GM12878 (cell line): ENCODE measurements around the gene IMMP2L. TPM values are rescaled to one million over a fixed set of nuclear protein-coding genes. Genes with fewer than 3 reads are reported as not detected.

Source experiments
- ATAC-seq: fragments of 200-7000 bp; cut with Tn5 transposase; 3 replicates; pipeline ENCODE4 v1.9.1; 2020; ENCODE audit warnings: mild to moderate bottlenecking, moderate library complexity
- BruUV-seq: library from RNA; stranded (reverse); fragments of 400-500 nt; replicated peaks from 2 replicates; lab custom pipeline; 2021; lab: Mats Ljungman, UMichigan
- CTCF ChIA-PET: fragments of 300-600 bp; sonication (Branson Sonifier 250); formaldehyde crosslinking; extraction: SDS; loops from one replicate; lab custom pipeline; 2021; ENCODE audit warnings: inconsistent platforms; lab: Yijun Ruan, JAX
- POLR2A ChIA-PET: fragments of 350-600 bp; formaldehyde crosslinking; extraction: SDS; loops from one replicate; lab custom pipeline; 2021; ENCODE audit warnings: inconsistent platforms; lab: Charles Lee
- RAD21 ChIA-PET: fragments of 300-600 bp; sonication (Branson Sonifier 250); formaldehyde crosslinking; loops from one replicate; lab custom pipeline; 2023; ENCODE audit warnings: antibody characterized with exemption; ENCODE audit not compliant: unreplicated experiment; lab: Charles Lee
- SMC1A ChIA-PET: fragments of 300-600 bp; sonication (Branson Sonifier 250); formaldehyde crosslinking; loops from one replicate; lab custom pipeline; 2023; ENCODE audit not compliant: unreplicated experiment, uncharacterized antibody; lab: Charles Lee
- DNase-seq: peaks from one replicate; pipeline ENCODE4 v3.0.0-alpha.2; 2011; ENCODE audit warnings: low read depth, low spot score
- FAIRE-seq: peaks from 3 replicates; lab custom pipeline; 2011; peaks lifted over from hg19 to GRCh38; lab: Jason Lieb, UNC
- H2AFZ ChIP-seq: 2 replicates; pipeline ENCODE4 v1.6.0; 2011; ENCODE audit warnings: low read depth, low read length, control low read depth; ENCODE audit not compliant: control insufficient read depth
- H3K27ac ChIP-seq: 2 replicates; pipeline ENCODE4 v1.5.1; 2011; ENCODE audit warnings: control low read depth; ENCODE audit not compliant: control insufficient read depth, insufficient read depth
- H3K27me3 ChIP-seq, 2 experiments: replicated peaks in 1 of 2; 2 replicates each; pipeline versions ENCODE4 v1.6.0 to v1.6.1; 2011; ENCODE audit warnings: low read length in 1 of 2; ENCODE audit not compliant: control insufficient read depth in 2 of 2, insufficient read depth in 2 of 2
- H3K36me3 ChIP-seq, 2 experiments: 2 replicates each; pipeline ENCODE4 v1.5.1; 2011; ENCODE audit warnings: low read length in 1 of 2; ENCODE audit not compliant: control insufficient read depth in 2 of 2, insufficient read depth in 2 of 2
- H3K4me1 ChIP-seq: 2 replicates; pipeline ENCODE4 v1.6.1; 2011; ENCODE audit warnings: mild to moderate bottlenecking, low read length, moderate library complexity, mixed read lengths; ENCODE audit not compliant: control insufficient read depth, insufficient read depth
- H3K4me2 ChIP-seq: 2 replicates; pipeline ENCODE4 v1.6.0; 2011; ENCODE audit warnings: control low read depth; ENCODE audit not compliant: control insufficient read depth, insufficient read depth
- H3K4me3 ChIP-seq: fragments of 200-600 bp; sonication (generic); 2 replicates; pipeline ENCODE4 v1.5.1; 2016
- H3K79me2 ChIP-seq: 2 replicates; pipeline ENCODE4 v1.6.0; 2011; ENCODE audit warnings: low read length; ENCODE audit not compliant: control insufficient read depth, insufficient read depth
- H3K9ac ChIP-seq: 2 replicates; pipeline ENCODE4 v1.8.0; 2011; ENCODE audit warnings: low read length, control low read depth, mixed read lengths; ENCODE audit not compliant: control insufficient read depth, insufficient read depth
- H3K9me3 ChIP-seq: replicated peaks from 3 replicates; pipeline ENCODE4 v1.5.1; 2011; ENCODE audit warnings: mild to moderate bottlenecking, low read length; ENCODE audit not compliant: control insufficient read depth, insufficient read depth
- H4K20me1 ChIP-seq: 2 replicates; pipeline ENCODE4 v1.6.0; 2011; ENCODE audit not compliant: control insufficient read depth, insufficient read depth
- ATF7 ChIP-seq: fragments of 450-650 bp; IDR thresholded peaks from 2 replicates; pipeline ENCODE4 v1.6.1; 2016; ENCODE audit warnings: low read depth, mild to moderate bottlenecking
- HCFC1 ChIP-seq: fragments of 150-350 bp; IDR thresholded peaks from 2 replicates; pipeline ENCODE4 v1.6.1; 2014; ENCODE audit warnings: low read length
- HDAC6 ChIP-seq: fragments of 200-600 bp; sonication (generic); IDR thresholded peaks from one replicate; pipeline ENCODE4 v1.8.0; 2017; ENCODE audit warnings: antibody characterized with exemption; ENCODE audit not compliant: unreplicated experiment
- IKZF2 ChIP-seq, 2 experiments: fragments of 450-650 bp; IDR thresholded peaks; 2 replicates each; pipeline ENCODE4 v1.6.1; 2017; ENCODE audit warnings: mild to moderate bottlenecking in 2 of 2, moderate library complexity in 2 of 2
- KDM1A ChIP-seq: fragments of 200-600 bp; sonication (generic); IDR thresholded peaks from 2 replicates; pipeline ENCODE4 v1.6.1; 2016; ENCODE audit warnings: borderline replicate concordance
- POLR2AphosphoS5 ChIP-seq: IDR thresholded peaks from 2 replicates; pipeline ENCODE4 v1.6.1; 2011; ENCODE audit warnings: mild to moderate bottlenecking, low read length, inconsistent platforms
- SRF ChIP-seq, 2 experiments: IDR thresholded peaks; 2 replicates each; pipeline ENCODE4 v1.6.1; 2011; ENCODE audit warnings: low read depth in 2 of 2, low read length in 2 of 2, mild to moderate bottlenecking in 1 of 2, moderate library complexity in 1 of 2
- STAT1 ChIP-seq: fragments of 450-650 bp; conservative IDR thresholded peaks from 2 replicates; pipeline ENCODE4 v1.6.1; 2014; ENCODE audit warnings: antibody characterized with exemption, mild to moderate bottlenecking
- SUPT20H ChIP-seq: IDR thresholded peaks from 2 replicates; pipeline ENCODE4 v1.6.1; 2011; ENCODE audit warnings: low read depth, mild to moderate bottlenecking, low read length, moderate library complexity, borderline replicate concordance; ENCODE audit not compliant: control insufficient read depth
- TCF12 ChIP-seq: IDR thresholded peaks from 2 replicates; pipeline ENCODE4 v1.6.1; 2011; ENCODE audit warnings: low read depth, mild to moderate bottlenecking, low read length
- ZSCAN29 ChIP-seq: fragments of 450-650 bp; IDR thresholded peaks from 2 replicates; pipeline ENCODE4 v1.6.1; 2017; ENCODE audit warnings: mild to moderate bottlenecking, moderate library complexity
- WGBS: methylation state at CpG from one replicate; pipeline ENCODE4 v1.1.6; 2016; ENCODE audit warnings: low lambda C conversion rate; ENCODE audit not compliant: insufficient replicate concordance, insufficient coverage; ENCODE audit errors: missing lambda C conversion rate; 5-methylcytosine and 5-hydroxymethylcytosine counted together
- in situ Hi-C: fragments of 300-500 bp; cut with MboI; formaldehyde crosslinking; loops from 9 replicates; pipeline ENCODE4 v1.14.3; 2018; ENCODE audit warnings: mixed read lengths
- intact Hi-C: fragments of 100-400 bp; cut with micrococcal nuclease; formaldehyde crosslinking; loops from one replicate; pipeline ENCODE4 v1.14.2; 2022; ENCODE audit not compliant: unreplicated experiment
- polyA plus RNA-seq, 11 experiments: library from polyadenylated mRNA; depleted of rRNA in 4 of 11; unstranded in 6 of 11; stranded (reverse) in 5 of 11; fragments of >200 nt; fragmentation: Nextera tagmentation in 4 of 11; fragmentation: Illumina TruSeq in 1 of 11; extraction: Ambion mirVana in 4 of 11; extraction: Trizol in 1 of 11; gene quantifications; 1 replicate in 1 of 11; 2 replicates in 10 of 11; pipeline versions ENCODE4 v1.2.1 to v1.2.3, GENCODE V29; 2011 to 2016; ENCODE audit warnings: inconsistent platforms in 2 of 11, missing spikeins in 2 of 11, low read depth in 1 of 11
- total RNA-seq, 4 experiments: library from RNA; depleted of rRNA in 3 of 4; stranded (reverse); fragments of >200 nt in 3 of 4; fragmentation: Illumina TruSeq in 1 of 4; extraction: Trizol in 1 of 4; gene quantifications; 2 replicates each; pipeline versions ENCODE4 v1.2.1 to v1.2.3, GENCODE V29; 2013 to 2021
- TF ChIP-seq, protein P1 (sequence below): fragments of 450-650 bp; IDR thresholded peaks from 2 replicates; pipeline ENCODE4 v1.6.1; 2017; ENCODE audit warnings: borderline replicate concordance
- TF ChIP-seq, protein P2 (sequence below): IDR thresholded peaks from 2 replicates; pipeline ENCODE4 v1.6.1; 2012; ENCODE audit warnings: mild to moderate bottlenecking, low read depth, low read length
- TF ChIP-seq, protein P3 (sequence below): IDR thresholded peaks from 2 replicates; pipeline ENCODE4 v1.6.1; 2011; ENCODE audit warnings: borderline replicate concordance, low read depth, mild to moderate bottlenecking, moderate library complexity, mixed read lengths, low read length; ENCODE audit not compliant: insufficient read depth; ENCODE audit errors: extremely low read length
- TF ChIP-seq, protein P4 (sequence below): IDR thresholded peaks from 2 replicates; pipeline ENCODE4 v1.6.1; 2012; ENCODE audit warnings: low read length, inconsistent platforms

Gene IMMP2L
- total and polyA plus RNA-seq, 10 of the 15 experiments (the other 5 are each of a cell fraction or from before 2014, with no cell fraction given) = 12.6 to 46.3 (median 19.6) TPM

DNA sequence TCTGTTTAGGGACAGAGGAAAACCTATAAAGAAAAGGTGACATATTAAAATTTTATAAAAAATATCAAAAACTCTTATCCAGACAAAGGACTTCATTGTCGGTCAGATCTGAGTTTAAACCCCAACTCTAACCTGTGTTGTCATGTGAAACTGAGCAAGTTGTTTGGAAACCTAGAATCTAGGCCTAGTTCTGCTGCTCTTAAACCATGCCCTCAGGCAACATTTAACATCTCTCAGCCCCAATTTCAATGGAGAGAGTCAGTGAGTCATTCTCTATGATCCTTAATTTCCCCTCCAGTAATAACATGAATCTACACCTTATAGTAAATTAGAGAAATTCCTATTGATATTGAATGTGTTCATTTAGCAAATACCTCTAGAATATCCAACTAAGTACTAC, 192.3 kb downstream of the IMMP2L start:
- DNase-seq = no peak
- Histone ChIP-seq H2AFZ (no peak overlapping the region), H3K9ac (no peak overlapping the region), H3K27ac (no peak overlapping the region), H3K9me3 (no peaks in the 10 kb centered on the region), H3K27me3 (no peaks in the 10 kb centered on the region), H3K4me3 (no peak overlapping the region), H4K20me1 (no peaks in the 10 kb centered on the region), H3K4me2 (no peak overlapping the region), H3K36me3 (no peaks in the 10 kb centered on the region), H3K4me1 (no peaks in the 10 kb centered on the region), H3K79me2 (no peaks in the 10 kb centered on the region)
- ChIA-PET CTCF (no interaction called here), RAD21 (no interaction called here), SMC1A (no interaction called here), POLR2A (no interaction called here)
- WGBS = 85% methylated on average over 1 of the region's 1 CpG
- in situ Hi-C loops = no loop called here
- no peak for FAIRE-seq
- no TSS peak for BruUV-seq
- TF ChIP-seq POLR2AphosphoS5 (no peak), HCFC1 (no peak), STAT1 (no peak), TCF12 (no peak), KDM1A (no peak), HDAC6 (no peak), ZSCAN29 (no peak), SRF (IDR thresholded peaks at IDR 0.05; ENCODE audit: low read depth in 2 of 2, low read length in 2 of 2) (no peak), IKZF2 (IDR thresholded peaks at IDR 0.05) (no peak), SUPT20H (no peak), ATF7 (no peak)
- TF ChIP-seq, protein P1, sequence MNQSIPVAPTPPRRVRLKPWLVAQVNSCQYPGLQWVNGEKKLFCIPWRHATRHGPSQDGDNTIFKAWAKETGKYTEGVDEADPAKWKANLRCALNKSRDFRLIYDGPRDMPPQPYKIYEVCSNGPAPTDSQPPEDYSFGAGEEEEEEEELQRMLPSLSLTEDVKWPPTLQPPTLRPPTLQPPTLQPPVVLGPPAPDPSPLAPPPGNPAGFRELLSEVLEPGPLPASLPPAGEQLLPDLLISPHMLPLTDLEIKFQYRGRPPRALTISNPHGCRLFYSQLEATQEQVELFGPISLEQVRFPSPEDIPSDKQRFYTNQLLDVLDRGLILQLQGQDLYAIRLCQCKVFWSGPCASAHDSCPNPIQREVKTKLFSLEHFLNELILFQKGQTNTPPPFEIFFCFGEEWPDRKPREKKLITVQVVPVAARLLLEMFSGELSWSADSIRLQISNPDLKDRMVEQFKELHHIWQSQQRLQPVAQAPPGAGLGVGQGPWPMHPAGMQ = no peak
- TF ChIP-seq, protein P2, sequence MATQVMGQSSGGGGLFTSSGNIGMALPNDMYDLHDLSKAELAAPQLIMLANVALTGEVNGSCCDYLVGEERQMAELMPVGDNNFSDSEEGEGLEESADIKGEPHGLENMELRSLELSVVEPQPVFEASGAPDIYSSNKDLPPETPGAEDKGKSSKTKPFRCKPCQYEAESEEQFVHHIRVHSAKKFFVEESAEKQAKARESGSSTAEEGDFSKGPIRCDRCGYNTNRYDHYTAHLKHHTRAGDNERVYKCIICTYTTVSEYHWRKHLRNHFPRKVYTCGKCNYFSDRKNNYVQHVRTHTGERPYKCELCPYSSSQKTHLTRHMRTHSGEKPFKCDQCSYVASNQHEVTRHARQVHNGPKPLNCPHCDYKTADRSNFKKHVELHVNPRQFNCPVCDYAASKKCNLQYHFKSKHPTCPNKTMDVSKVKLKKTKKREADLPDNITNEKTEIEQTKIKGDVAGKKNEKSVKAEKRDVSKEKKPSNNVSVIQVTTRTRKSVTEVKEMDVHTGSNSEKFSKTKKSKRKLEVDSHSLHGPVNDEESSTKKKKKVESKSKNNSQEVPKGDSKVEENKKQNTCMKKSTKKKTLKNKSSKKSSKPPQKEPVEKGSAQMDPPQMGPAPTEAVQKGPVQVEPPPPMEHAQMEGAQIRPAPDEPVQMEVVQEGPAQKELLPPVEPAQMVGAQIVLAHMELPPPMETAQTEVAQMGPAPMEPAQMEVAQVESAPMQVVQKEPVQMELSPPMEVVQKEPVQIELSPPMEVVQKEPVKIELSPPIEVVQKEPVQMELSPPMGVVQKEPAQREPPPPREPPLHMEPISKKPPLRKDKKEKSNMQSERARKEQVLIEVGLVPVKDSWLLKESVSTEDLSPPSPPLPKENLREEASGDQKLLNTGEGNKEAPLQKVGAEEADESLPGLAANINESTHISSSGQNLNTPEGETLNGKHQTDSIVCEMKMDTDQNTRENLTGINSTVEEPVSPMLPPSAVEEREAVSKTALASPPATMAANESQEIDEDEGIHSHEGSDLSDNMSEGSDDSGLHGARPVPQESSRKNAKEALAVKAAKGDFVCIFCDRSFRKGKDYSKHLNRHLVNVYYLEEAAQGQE = no peak
- TF ChIP-seq, protein P3, sequence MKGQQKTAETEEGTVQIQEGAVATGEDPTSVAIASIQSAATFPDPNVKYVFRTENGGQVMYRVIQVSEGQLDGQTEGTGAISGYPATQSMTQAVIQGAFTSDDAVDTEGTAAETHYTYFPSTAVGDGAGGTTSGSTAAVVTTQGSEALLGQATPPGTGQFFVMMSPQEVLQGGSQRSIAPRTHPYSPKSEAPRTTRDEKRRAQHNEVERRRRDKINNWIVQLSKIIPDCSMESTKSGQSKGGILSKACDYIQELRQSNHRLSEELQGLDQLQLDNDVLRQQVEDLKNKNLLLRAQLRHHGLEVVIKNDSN = no peak
- TF ChIP-seq, protein P4, sequence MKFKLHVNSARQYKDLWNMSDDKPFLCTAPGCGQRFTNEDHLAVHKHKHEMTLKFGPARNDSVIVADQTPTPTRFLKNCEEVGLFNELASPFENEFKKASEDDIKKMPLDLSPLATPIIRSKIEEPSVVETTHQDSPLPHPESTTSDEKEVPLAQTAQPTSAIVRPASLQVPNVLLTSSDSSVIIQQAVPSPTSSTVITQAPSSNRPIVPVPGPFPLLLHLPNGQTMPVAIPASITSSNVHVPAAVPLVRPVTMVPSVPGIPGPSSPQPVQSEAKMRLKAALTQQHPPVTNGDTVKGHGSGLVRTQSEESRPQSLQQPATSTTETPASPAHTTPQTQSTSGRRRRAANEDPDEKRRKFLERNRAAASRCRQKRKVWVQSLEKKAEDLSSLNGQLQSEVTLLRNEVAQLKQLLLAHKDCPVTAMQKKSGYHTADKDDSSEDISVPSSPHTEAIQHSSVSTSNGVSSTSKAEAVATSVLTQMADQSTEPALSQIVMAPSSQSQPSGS = no peak
- ATAC-seq = no peak
- intact Hi-C loops = no loop called here
